HG03066 (cell line): Measurements from ENCODE around the gene TRIP13.

ENCODE experiments used
- ATAC-seq: cut with Tn5 transposase; IDR thresholded peaks from one replicate; pipeline ENCODE4 v1.9.1; 2021; ENCODE audit warnings: low read depth; ENCODE audit not compliant: unreplicated experiment

The TRIP13 gene

DNA sequence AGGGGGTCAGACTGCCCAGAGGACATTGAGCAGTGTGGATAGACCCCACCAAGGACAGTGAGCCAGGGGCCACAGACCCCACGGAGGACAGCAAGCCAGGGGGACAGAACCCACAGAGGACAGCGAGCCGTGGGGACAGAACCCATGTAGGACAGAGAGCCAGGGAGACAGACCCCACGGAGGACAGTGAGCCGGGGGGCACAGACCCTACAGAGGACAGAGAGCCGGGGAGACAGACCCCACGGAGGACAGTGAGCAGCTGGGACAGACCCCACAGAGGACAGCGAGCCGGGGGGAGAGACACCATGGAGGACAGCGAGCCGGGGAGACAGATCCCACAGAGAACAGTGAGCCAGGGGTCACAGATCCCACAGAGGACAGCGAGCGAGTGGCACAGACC, 38.5 kb upstream of the TRIP13 start:
- no peak for ATAC-seq

DNA sequence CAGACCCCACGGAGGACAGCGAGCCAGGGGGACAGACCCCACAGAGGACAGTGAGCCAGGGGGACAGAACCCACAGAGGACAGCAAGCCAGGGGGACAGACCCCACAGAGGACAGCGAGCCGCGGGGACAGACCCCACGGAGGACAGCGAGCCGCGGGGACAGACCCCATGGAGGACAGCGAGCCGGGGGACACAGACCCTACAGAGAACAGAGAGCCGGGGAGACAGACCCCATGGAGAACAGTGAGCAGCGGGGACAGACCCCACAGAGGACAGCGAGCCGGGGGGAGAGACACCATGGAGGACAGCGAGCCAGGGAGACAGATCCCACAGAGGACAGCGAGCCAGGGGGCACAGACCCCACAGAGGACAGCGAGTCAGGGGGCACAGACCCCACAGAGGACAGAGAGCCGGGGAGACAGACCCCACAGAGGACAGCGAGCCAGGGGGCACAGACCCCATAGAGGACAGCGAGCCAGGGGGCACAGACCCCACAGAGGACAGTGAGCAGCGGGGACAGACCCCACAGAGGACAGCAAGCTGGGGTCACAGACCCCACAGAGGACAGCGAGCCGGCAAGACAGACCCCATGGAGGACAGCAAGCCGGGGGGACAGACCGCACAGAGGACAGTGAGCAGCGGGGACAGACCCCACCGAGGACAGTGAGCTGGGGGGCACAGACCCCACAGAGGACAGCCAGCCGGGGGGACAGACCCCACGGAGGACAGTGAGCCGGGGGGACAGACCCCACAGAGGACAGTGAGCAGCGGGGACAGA, 37.5 kb upstream of the TRIP13 start:
- no peak for ATAC-seq

DNA sequence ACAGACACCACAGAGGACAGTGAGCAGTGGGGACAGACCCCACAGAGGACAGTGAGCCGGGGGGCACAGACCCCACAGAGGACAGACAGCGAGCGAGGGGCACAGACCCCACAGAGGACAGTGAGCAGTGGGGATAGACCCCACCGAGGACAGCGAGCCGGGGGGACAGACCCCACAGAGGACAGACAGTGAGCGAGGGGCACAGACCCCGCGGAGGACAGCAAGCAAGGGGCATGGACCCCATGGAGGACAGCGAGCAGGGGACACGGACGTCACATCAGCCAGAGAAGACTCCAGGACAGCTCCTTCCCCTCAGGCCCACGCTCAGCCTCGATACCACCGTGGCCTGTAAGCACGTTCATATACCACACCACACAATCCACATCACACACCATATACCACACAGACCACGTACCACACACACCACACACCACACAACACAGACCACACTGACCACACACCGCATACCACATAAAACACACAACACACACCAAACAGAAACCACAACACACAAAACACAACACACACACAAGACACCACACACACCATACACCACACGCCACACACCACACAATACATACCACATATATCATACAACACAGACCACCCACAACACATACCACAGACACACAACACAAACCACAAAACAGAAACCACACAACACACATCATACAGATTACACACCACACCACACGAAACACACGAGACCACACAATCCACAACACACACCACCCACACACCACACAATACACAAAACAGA, 36.7 kb upstream of the TRIP13 start:
- ATAC-seq, result no peak

DNA sequence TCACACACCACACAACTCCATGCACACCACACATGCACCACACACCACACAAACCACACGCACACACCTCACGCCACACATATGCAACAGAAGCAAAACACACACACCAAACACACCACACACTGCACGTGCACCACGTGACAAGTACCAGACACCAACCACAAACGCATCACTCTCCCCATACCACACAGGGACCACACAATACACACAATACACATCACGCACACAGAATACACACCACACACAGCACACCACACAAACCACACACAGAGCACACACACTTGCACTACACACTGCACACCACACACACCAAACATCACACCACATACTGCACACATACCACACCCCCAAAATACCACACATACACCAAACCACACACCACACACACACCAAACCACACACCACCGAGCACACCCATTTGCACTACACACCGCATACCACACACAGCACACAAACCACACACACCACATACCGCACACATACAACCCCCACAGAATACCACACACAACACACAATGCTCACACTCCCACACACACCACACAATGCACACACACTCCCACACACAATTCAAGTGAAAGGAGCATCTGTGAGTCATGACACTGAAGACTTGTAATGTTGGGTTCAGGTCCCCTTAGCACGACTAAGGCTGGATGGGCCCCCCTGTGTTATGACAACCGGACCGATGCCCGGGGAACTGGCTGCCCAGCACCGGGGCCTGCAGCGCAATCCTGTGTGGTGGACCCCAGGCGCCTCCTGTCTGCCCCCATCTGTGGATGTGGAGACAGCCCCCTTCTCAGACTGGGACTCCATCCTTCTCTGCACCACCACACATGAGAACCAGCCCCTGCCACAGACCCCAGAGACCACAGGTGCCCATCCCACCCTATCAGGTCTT, 35.9 kb upstream of the TRIP13 start:
- no peak for ATAC-seq

DNA sequence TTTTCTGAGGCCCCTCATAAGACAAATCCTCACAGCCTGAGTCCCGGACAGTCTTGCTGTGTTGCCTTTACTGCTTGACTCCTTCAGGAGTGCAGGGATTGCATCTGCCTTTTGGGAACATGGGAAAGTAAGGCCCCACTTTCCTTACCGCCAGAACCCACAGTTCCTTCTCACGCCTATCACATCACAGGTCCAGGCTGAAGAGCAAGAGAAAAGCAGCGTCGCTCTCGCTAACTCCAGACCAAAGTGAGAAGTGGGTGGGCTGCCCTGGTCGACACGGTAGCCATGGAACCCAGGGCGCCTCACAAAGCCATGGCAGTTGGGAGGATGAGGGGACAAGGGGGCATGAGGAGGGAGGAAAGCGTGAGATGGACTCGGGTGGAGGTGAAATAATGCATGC, 34.0 kb upstream of the TRIP13 start:
- ATAC-seq, result no peak

DNA sequence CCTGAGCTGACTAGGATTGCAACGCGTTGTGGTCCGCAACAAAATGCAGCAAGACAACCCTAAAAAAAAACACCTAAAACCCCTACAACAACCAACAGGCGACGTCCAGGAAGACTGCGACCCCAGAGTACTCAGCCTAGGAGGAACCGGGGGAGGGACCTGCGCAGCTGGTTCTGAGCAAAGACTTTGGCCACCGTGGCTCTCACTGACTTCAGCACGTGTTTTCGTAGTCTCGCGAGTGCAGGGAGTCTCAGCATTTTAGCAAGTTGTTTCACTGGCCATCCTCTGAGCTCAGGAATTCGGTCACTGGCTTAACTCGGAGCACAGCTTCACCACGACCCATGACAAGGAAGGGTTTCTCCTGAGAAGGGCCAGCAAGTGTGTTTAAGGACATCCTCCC, 33.3 kb upstream of the TRIP13 start:
- ATAC-seq, result no peak

DNA sequence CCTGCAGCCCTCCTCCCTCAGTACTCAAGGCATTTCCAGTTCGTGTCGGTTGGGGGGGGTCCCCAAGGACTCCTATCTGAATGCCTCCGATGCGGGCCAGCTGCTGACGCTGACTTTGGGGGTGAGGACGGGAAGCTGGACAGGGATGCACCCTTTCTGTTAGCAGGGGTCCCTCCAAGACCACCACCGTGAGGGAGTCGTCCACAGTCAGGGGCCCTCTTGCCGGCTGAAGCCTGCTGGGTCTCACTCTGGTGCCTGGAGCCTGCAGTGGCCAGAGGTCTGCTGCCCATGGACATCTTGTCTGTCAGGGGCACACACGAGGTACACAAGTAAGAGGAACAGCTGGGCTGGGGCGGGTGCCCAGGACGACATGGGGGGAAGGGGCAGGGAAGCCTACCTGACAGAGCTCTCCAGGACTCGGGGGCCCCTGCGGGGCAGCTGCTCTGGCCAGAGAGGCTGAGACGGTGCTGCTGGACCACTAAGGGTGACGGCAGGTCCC, 32.8 kb upstream of the TRIP13 start:
- no peak for ATAC-seq

DNA sequence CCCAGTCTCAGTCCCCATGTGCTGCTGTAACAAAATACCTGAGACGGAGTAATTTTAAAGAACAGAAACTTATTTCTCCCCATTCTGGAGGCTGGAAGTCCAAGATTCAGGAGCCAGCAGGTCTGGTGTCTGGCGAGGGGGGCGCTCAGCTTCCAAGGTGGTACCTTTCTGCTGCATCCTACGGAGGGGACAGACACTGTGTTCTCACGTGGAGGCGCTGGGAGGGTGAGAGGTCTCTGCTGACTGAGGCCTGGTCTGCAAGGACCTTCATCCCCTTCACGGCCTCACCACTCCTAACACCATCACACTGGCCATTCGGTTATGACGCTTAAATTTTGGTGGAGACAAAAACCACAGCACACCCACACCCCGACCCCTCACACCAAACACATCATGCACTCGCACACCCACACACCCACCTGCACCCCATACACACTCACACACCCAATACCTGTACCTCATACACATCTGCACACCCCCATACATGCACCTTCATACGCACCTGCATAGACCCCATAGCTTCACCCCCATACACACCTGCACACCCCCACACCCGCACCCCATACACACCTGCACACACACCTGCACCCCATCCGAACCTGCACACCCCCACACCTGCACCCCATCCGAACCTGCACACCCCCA, 32.1 kb upstream of the TRIP13 start:
- no peak for ATAC-seq

DNA sequence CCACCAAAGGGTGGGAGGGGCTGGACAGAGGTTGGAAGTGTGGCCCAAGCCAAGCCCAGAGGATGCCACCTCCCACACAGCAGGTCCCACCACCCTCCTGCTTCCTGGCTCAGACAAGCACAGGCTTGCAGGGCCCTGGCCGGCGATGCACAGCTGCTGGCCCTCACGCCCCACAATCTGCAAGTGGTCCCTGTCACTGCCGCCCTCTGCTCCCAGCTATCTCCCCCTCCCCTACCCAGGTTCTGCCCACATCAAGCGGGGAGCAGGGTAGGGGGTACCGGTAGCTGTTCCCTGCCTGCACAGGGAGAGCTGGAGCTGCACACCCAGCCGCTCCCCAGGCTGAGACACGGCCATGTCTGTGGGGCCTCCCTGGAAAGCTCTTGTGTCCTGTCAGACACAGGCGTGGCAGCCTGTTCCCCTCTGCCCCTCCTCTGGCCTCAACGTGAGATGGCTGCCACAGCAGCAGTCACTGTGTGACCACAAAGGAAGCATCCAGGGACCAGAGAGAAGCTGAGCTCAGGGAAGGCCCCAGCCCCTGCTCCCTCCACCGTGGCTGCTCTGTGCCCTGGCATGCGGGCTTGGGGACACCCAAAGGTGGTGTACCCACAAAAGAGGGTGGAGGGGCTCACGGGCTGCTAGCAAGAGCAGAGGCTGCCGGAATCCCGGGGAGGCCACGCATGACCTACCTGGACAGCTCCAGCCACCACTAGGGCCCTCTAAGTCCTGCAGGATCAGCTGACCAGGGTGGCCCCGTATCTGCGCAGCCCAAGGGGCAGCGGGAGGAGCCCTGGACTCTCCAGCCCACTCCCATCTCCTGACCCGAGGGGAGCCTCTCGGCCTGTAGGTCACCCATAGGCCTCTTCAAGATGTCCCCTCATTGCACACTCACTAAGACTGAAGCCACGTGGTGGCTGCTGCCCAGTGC, 31.0 kb upstream of the TRIP13 start:
- no peak for ATAC-seq

DNA sequence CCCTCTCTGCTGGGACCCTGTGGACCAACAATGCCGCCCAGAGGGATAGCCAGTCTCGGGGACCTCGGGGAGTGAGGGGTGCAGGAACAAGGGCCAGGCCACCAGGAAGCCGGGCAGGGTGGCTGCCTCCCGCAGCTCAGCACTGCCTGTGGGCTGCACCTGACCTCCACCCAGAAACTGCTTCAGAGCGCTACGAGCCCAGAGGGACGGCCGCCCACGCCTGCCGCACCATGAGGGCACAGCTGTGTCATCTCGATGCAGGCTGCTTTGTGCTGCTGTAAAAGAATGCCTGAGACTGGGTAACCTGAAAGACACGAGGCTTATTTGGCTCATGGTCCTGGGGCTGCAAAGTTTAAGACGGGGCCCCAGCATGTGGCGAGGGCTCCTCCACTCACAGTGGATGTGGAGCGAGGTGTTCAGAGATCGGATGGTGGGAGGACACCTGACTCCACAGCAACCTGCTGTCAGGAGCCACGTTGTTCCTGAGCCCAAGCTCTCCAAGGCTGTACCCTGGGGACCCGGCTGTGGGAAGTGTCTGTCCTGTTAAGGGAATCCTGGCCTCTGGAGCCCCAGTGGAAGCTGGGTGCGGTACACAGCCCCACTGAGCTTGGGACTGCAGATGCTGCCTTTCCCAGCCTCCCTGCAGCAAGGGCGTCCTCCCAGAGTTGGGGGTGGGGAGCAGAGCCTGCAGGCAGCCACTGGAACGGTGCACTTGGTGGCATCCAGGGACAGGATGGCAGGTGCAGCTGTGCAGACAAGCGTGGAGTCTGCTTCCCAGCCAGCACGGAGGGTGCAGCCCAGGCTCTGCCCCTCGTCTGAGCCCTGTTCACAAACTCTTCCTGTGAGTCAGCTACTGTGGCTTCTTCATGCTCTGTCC, 30.1 kb upstream of the TRIP13 start:
- no peak for ATAC-seq

DNA sequence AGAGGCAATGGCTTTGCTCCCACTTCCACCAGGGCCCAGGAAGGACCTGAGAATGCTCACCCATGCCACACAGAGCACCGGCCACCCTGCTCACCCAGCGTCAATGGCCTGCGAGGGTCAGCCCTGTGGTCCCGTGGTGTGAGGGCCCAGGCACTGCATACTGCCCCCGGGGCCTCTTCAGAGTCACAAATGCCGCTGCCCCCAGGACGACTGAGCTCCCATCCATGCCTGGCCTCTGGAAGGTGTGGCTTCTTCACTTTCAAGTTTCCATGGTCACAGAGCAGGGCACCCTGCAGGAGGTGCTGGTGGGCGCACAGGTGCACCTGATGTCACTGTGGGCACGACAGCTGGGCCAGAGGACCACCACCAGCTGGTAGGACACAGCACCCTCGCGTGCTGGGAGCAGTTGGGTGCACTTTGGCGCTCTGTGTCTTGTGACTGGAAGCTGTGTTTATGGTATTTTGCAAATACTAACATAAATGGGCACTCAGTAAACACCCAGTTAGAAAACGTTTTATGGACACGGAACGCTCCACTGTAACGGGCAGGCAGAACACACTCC, 29.4 kb upstream of the TRIP13 start:
- ATAC-seq, result no peak

DNA sequence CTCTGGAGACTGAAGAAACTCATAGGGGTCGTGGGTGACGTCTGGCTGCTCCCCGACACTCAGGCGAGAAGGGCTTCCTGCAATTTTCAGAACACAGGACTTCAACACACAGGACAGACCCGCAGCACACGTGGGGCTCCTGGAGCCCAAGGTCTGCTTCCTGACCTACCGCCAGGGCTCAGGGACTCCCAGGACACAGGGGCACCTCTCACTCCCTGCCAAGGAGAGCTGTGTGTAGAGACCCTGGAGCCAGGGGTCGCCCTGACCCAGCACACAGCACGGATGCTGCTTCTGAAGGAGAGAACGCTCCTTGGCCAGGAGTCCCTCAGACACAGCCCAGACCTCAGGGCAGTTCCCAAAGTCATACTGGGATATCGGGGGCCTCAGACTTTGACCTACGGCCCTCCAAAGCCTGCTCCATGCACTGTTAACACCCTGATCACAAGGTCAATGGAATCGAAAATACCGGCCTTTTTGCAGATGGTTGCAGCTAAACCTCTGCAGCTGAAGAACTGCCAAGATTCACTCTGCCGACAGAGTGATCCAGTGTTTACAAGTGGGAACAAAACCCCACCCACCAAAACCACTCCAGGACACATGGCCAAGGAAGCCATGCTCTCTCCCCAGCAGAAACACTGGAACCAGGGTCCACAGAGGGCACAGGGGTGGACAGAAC, 28.1 kb upstream of the TRIP13 start:
- ATAC-seq, result no peak

DNA sequence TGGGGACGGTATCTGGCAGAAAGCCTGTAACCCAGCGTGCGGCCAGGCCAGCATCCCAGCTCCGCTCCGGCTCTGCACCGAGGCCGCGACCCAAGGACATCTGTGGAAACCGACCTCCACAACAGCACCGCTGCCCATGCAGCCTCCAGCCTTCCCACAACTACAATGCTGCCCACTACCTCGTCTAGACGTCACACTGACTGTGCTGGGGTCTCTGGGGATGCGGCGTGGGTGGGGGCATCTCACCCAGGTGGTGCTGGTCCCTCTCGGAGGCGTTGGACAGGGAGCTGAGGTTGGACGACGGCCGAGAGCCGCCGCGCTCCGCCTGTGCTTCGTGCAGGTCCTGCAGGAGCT, 27.5 kb upstream of the TRIP13 start:
- ATAC-seq, result no peak

DNA sequence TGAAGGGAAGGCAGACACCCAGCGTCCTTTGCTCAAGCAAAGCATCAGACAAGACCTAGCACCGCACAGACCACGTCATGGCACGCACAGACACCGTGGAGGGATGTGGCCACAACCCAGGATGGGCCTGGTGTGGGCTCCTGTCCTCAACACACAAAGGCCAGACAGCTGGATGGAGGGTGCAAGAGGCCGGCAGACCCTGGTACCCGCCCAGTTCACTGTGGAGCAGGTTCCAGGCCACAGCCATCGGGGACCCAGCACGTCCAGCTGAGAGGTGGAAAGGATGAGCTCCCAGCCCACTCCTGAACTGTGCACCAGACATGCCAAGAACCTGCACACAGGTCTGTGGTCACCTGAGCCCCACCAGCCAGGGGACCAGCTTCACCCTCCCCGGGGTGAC, 26.9 kb upstream of the TRIP13 start:
- no peak for ATAC-seq

DNA sequence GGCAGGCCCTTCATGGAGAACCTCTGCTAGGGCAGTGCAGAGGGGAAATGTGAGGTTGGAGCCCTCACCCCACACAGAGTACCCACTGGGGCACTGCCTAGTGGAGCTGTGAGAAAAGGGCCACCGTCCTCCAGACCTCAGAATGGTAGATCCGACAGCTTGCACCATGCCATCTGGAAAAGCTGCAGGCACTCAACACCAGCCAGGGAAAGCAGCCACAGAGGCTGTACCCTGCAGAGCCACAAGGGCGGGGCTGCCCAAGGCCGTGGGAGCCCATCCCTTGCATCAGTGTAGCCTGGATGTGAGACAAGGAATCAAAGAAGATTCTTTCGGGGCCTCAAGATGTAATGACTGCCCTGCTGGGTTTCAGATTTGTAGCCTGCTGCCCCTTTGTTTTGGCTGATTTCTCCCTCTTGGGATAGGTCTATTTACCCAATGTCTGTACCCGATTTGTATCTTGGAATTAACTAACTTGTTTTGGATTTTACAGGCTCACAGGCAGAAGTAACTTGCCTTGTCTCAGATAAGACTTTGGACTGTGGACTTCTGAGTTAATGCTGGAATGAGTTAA, 25.3 kb upstream of the TRIP13 start:
- ATAC-seq, result no peak

DNA sequence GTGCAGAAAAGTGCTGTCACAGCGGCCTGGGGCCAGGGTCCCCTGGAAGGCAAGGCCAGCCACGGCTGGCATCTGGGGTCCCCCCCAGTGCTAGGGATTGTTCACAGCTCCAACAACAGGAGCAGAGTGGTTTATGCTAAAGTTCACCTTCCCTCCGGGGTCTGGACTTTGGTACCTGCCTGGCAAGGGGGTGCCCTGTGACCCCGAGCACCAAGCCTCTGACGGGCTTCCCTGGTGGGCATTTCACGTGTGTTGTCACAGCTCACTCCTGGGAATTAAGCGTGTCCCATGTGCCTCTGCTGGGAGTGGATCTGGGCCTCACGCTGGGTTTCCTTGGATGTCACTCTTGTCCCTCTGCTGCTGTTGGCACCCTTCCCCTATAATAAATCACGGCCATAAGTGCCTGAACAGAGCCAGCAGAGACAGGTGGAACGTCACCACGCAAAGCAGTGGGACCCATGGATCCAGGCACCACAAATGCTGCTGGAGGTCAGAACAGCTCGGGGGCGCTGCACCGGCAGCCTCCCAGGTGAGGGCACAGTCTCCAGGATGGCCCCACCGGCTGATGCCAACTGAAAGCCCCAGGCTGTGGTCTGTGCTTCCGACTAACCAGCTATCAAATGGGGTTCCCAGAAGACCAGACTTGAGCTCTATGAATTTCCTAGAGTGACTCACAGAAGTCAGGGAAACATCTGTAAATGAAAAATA, 24.1 kb upstream of the TRIP13 start:
- no peak for ATAC-seq

DNA sequence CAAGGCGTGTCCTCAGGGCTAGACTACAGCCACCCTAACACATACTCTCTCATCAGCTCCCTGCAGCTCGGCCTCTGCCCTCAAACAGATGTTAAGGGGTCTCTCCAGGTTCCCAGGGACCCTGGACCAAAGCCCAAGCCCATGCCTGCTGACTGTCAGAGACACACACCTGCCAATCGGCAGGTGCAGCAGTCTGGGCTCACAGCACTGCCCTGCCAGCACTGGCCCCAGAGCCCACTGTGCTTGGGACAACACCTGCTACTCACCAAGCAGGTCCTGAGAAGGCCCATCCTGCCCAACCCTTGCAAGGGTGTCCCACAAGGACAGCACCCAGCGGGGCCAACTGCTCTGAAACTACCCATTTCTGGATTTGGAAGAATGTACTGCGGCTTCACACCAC, 21.7 kb upstream of the TRIP13 start:
- ATAC-seq, result no peak
